HG03520 (cell line): ENCODE data around the gene CATSPERB.
"Not testable (repeated sequence)": the region's sequence is repeated elsewhere in the genome, so short reads cannot be mapped to it uniquely, and the experiment has no call there.

ENCODE experiments used
- ATAC-seq: cut with Tn5 transposase; IDR thresholded peaks from one replicate; pipeline ENCODE4 v1.9.1; 2021; ENCODE audit warnings: mild to moderate bottlenecking, moderate library complexity; ENCODE audit not compliant: unreplicated experiment

CATSPERB gene

GRCh38 chr14:91582761-91583160 lies 149.1 kb downstream of the CATSPERB start:
- ATAC-seq: no peak

GRCh38 chr14:91580876-91581577 lies 150.9 kb downstream of the CATSPERB start:
- ATAC-seq: no peak

DNA sequence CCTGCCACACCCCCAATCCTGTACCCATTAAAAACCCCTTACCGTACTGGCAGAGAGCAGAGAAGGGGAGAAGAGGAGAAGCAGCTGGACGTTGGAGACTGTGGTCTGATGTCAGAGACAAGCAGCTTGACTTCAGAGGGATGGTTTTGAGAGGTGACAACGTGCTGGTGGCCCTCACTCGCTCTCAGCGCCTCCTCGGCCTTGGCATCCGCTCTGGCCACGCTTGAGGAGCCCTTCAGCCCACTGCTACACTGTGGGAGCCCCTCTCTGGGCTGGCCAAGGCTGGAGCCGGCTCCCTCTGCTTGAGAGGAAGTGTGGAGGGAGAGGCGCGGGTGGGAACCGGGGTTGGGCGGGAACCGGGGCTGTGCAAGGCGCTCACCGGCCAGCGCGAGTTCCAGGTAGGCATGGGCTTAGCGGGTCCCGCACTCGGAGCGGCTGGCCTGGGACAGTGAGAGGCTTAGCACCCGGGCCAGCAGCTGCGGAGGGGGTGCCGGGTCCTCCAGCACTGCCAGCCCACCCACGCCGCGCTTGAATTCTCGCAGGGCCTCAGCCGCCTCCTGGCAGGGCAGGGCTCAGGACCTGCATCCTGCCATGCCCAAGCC lies 154.2 kb downstream of the CATSPERB start:
- no peak for ATAC-seq

DNA sequence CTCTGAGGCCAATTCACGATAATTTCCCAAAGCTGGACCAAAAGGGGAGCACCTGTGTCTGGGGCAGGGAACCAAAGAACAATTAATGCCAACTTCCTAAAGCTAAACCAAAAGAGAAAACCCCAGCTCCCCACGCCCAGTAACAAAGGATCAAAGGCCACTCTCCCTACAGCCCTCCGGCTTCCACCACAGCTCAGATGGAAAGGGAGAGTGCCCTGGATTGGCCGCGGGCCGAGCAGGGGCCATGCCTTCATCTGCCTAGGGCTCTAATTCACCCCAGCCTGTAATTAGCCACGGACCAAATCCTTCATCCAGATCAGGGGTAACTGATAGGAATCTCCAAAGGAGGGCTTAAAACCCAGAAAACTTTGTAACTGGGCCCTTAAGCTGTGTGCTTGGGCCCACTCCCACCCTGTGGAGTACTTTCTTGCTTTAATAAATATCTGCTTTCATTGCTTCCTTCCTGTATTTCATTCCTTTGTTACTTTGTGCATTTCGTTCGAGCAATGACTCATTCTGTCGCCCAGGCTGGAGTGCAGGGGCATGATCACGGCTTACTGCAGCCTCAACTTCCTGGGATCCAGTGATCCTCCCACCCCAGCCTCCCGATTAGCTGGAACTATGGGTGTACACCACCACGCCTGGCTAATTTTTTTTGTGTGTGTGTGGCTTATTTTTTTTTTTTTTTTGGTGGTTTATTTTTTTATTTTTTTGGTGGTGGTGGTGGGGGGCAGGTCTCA lies 156.2 kb downstream of the CATSPERB start:
- no peak for ATAC-seq

DNA sequence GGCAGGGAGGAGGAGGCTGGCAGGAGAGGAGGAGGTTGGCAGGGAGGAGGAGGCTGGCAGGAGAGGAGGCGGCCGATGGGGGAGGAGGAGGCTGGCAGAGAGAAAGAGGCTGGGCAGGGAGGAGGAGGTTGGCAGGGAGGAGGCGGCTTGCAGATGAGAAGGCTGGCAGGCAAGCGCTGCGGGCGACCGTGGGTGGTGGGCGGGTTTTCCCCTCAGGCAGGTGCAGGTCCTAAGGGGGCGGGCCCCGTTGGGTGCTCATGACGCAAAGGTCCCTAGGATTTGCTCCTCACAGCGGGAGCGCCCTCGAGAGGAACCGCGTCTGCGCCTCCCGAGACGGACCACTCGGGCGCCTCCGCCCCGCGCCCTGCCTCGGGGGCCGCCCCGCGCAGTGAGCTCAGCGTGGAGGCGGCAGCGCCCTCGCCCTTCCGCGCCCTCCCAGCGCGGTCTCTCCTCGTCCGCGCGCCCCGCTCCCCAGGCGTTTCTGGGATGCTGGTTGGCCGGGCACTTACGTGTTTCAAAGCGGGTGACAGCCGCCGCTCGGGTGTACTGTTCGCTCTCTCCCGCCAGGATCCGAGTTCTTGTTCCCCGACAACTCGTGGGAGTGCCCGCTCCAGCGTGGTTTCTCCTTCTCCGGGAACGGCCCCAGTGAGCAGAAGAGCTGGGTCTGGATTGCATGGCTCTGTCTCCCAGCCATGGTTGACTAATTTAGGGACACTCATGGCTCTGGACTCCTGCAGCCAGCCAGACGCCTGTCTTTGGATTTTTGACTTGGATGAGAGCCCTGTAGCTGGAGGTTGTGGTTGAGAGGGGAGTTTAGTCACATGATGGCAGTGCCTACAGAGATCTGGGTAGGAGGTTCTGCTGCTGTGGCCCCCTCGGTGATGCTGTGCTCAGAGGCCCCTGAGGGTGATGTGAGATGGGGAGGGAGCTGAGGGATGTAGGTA lies 157.7 kb downstream of the CATSPERB start:
- ATAC-seq: no peak

GRCh38 chr14:91573528-91573893 lies 158.4 kb downstream of the CATSPERB start:
- no peak for ATAC-seq

GRCh38 chr14:91570021-91570420 lies 161.9 kb downstream of the CATSPERB start:
- no peak for ATAC-seq

DNA sequence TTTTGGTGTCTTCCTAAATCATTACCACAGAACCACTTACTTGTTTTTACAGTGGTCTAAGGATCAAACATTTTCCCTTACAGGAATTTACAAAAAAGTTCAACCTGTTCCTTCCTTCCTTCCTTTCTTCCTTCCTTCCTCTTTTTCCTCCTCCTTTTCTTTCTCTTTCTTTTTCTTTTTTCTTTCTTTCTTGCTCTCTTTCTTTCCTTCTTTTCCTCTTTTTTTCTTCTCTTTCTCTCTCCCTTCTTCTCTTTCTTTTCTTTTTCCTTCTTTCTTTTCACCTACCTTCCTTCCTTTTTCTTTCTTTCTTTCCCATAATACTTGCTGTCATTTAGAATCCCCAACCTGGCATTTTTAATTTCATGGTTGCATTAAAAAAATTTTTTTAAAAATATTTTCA lies 162.6 kb downstream of the CATSPERB start:
- ATAC-seq: no peak

GRCh38 chr14:91568626-91569025 lies 163.3 kb downstream of the CATSPERB start:
- no peak for ATAC-seq

GRCh38 chr14:91567827-91568226 lies 164.1 kb downstream of the CATSPERB start:
- not testable (repeated sequence) for ATAC-seq

DNA sequence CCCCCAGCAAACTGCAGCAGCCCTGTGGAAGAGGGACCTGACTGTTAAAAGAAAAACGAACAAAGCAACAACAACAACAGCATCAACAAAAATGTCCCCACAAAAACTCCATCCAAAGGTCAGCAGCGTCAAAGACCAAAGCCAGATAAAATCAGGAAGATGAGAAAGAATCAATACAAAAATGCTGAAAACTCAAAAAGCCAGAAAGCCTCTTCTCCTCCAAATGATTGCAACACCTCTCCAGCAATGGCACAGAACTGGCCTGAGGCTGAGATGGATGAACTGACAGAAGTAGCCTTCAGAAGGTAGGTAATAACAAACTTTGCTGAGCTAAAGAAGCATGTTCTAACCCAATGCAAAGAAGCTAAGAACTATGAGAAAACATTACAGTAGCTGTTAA lies 176.4 kb downstream of the CATSPERB start:
- ATAC-seq: no peak

GRCh38 chr14:91554535-91555332 lies 177.2 kb downstream of the CATSPERB start:
- no peak for ATAC-seq

GRCh38 chr14:91548108-91548507 lies 183.8 kb downstream of the CATSPERB start:
- ATAC-seq: no peak

DNA sequence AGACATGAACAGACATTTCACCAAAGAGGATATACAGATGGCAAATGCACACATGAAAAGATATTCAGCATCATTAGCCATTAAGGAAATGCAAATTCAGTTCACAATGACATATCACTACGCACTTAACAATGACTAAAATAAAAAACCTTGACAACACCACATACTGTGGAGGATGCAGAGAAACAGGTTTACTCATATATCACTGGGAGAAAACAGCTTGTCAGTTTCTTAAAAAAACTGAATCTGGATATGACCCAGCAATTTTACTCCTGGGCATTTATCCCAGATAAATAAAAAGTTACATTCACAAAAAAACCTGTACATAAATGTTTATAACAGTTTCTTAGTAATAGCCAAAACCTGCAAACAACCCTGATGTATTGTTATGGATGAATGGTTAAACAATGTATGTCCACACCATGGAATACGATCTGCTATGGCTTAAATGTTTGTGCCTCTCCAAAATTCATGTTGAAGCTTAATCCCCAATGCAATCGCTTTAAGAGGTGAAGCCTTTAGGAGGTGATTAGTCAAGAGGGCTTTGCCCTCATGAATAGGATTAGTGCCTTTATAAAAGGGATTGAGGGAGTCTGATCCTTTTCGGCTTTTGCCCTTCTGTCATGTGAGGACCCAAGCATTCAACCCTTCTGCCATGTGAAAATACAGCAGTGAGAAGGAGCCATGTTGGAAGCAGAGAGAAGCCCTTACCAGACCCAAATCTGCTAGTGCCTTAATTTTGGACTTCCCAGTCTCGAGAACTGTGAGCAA lies 185.8 kb downstream of the CATSPERB start:
- no peak for ATAC-seq

GRCh38 chr14:91545204-91545603 lies 186.7 kb downstream of the CATSPERB start:
- no peak for ATAC-seq

- no peak for ATAC-seq
These were observed 195.6 kb downstream of the CATSPERB start for GRCh38 chr14:91536327-91536726.

- ATAC-seq: not testable (repeated sequence)
These were observed 197.8 kb downstream of the CATSPERB start for GRCh38 chr14:91534059-91534458.

- no peak for ATAC-seq
These were observed 198.3 kb downstream of the CATSPERB start for GRCh38 chr14:91533623-91534022.
